GM13977 (cell line): ENCODE measurements around the gene PRPS2.

Experiments used
- DNase-seq: peaks from one replicate; pipeline ENCODE4 v3.0.0; 2012; ENCODE audit warnings: low spot score
- in situ Hi-C: fragments of 300-500 bp; cut with MboI; formaldehyde crosslinking; loops from one replicate; pipeline ENCODE4 v1.12.0; 2022; ENCODE audit warnings: low sequenced_read_pairs, low pct_unique_long_range_greater_than_20kb, mixed read lengths, inconsistent platforms; ENCODE audit not compliant: unreplicated experiment
- TF ChIP-seq, protein P1 (sequence below): IDR thresholded peaks from 2 replicates; pipeline ENCODE4 v1.5.1; 2012; ENCODE audit warnings: mild to moderate bottlenecking, control low read depth; ENCODE audit not compliant: insufficient read depth; ENCODE audit errors: extremely low read depth, missing control alignments

The PRPS2 gene

GRCh38 chrX:12844319-12844718 lies 53.1 kb downstream of the PRPS2 start:
- in situ Hi-C loops: no loop called here
- DNase-seq: no peak
- TF ChIP-seq, protein P1, sequence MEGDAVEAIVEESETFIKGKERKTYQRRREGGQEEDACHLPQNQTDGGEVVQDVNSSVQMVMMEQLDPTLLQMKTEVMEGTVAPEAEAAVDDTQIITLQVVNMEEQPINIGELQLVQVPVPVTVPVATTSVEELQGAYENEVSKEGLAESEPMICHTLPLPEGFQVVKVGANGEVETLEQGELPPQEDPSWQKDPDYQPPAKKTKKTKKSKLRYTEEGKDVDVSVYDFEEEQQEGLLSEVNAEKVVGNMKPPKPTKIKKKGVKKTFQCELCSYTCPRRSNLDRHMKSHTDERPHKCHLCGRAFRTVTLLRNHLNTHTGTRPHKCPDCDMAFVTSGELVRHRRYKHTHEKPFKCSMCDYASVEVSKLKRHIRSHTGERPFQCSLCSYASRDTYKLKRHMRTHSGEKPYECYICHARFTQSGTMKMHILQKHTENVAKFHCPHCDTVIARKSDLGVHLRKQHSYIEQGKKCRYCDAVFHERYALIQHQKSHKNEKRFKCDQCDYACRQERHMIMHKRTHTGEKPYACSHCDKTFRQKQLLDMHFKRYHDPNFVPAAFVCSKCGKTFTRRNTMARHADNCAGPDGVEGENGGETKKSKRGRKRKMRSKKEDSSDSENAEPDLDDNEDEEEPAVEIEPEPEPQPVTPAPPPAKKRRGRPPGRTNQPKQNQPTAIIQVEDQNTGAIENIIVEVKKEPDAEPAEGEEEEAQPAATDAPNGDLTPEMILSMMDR: no peak

DNA sequence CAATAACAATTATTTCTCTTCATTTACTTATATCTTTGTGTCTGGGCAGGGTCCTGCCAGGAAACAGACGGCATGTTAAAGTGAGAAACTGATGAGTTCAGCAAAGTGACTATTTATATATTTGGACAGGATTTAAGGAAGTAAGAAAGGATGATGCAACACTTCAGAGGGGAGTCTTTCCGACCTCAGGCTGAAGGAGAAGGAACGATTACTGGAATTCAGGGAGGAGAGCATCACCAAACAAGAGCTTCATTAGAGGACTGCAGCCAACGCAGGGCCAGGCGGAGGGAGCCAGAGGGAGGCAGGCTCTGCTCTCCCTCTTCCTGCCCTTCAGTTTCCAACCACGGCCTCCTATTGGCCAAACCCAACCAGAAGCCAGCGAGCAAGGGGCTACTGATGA lies 74.1 kb downstream of the PRPS2 start:
- no peak for DNase-seq
- TF ChIP-seq, protein P1: no peak

DNA sequence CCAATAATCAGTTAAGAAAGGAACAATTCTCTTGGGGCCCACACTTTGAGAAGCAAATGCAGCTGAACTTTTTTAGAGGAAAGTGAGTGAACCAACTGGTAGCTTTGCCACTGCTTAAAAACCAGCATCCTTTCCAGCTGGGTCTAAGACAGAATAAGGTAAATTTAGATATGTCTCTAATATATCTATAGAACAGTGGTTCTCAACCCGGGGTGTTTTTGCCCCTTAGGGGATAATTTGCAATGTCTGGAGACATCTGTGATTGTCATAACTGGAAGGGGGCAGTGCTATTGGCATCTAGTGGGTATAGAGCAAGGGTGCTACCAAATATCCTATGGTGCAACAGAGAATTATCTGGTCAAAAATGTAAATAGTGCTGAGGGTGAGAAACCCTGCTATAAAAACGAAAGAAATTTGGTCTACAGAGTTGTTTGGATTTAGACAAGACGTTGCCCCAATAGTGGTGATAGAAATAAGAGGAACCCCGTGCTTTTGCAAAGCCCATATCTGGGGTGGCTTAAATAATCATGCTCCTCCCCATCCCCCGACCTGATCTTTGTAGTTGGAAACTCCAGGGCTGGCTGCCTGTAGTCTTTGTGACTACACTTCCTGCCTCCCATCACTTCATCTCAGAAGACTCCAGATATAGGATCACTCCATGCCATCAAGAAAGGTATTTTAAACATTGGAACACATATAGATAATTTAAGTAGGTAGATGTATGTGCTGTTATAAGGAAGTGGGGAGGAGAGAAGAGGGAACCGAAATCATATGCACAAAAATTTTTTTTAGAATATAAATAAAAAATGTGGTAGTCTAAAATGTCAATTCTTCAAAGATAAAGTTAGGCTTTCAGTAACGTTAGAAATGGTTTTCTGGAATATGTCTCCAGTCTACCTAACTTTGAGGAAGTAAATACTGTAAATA lies 75.5 kb downstream of the PRPS2 start, which contains the start of gene TLR7:
Gene TLR7 (plus strand): TSS at position 622 of the 927 bp plus-strand sequence. CDS start 507 bp downstream, outside the sequence.
- TF ChIP-seq, protein P1: no peak
- in situ Hi-C loops: no loop called here
- DNase-seq: no peak

More for the DNA sequence above, 74.1 kb downstream of the PRPS2 start:
- in situ Hi-C loops: no loop called here

- DNase-seq: no peak
- in situ Hi-C loops: no loop called here
- TF ChIP-seq, protein P1: no peak
These were observed 76.5 kb downstream of the PRPS2 start for GRCh38 chrX:12867685-12868084.

DNA sequence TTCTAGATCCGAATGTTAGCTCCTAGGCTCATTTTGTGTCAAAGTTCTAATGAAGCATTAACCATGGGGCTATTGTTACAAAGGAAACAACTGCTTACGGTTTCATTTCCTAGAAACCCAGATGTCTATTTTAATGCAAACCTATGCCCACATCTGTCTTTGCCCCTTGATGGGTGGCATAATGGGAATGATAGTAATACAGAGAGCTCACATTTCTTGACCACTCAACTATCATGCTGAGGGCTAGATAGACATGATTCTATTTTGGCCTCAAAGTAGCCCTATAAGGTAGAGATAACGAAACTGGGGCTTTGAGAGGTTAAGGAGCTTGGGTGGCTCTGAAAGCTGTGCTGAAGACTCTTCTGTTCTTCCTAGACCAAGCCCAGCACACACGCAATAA lies 77.5 kb downstream of the PRPS2 start:
- TF ChIP-seq, protein P1: no peak
- no peak for DNase-seq
- in situ Hi-C loops: no loop called here

DNA sequence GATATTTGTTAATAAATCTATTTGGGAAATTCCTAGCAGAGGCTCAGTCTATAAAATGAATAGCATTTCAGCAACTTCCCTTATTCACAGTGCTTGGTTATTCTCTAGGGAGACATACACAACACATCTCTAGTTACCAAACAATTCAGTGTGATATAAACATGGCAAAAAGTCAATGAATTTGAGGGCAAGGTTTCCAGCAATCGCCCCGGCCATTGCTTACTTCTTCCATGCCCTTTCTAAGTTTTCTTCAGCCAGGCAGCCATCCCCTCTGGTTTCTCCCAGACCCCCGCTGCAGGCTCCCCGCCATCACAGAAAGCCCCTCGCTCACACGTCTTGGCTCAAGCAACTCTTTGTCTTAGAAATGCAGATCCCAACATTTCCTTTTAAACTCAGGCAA lies 80.0 kb downstream of the PRPS2 start:
- DNase-seq: no peak
- in situ Hi-C loops: no loop called here
- TF ChIP-seq, protein P1: no peak
